NCI-H1436 (cell line): ENCODE results near the gene SUFU.
A peak's percentile ranks its signal among the peaks of the same experiment; 100 is the strongest.

ENCODE experiments used
- DNase-seq: peaks from one replicate; lab custom pipeline; 2025; lab: John Stamatoyannopoulos, UW

The SUFU gene

DNA sequence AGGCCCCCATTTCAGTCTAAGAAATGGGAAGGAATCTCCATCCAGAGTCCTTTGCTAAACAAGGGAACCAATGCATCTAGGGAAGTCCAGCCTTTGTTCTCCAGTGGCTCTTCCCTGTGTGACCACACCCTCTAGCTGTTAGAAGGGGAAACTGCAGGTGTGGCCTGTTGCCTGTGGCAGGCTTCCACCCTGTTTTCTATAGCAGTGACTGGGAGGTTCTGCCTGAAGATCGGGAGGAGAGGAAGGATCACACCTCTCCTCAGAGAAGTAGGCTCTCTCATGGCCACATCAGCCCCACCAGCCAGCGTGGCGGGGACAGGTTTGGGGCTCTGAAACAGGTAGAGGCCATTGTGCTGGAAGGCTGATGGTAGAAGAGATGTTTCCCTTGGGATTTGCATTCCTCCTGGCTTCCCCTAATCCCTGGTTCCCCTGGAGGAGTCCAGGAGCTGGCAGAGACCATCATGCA is 92.8 kb downstream of the SUFU start:
- peak; percentile 47 for DNase-seq

DNA sequence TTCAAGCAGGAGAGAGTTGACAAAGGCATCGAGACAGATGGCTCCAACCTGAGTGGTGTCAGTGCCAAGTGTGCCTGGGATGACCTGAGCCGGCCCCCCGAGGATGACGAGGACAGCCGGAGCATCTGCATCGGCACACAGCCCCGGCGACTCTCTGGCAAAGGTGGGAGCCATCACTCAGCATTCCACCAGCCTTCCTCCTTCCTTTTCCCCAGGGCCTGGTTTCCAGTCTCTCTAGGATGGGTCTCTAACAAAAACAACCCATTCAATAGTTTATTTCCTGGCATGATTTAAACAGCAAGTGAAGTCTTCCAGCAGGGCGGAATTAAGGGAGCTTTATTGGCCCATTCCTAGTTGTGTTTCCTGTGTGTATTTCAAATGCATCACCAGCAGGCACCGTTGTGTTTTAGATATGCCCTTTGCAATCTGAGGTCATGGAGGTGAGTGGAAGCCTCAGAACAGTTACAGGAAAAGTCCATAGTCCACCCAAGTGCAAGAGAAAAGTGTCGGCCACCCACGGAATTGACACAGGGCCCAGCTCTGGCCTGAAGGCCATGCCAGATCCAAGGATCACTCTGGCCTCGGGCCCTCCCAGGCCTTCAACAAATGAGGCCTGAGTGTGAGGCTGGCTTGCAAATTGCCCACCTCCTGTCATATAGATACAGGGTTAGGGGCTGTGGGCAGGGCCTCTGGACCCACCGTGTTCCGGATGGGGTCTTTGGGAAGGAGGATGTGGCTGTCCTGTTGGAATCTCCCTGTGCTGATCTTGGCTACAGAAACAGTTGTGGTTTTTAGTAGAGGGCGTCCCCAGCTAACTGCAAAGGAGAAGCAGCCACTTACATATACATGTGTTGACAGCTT is 93.6 kb downstream of the SUFU start:
- no peak for DNase-seq

DNA sequence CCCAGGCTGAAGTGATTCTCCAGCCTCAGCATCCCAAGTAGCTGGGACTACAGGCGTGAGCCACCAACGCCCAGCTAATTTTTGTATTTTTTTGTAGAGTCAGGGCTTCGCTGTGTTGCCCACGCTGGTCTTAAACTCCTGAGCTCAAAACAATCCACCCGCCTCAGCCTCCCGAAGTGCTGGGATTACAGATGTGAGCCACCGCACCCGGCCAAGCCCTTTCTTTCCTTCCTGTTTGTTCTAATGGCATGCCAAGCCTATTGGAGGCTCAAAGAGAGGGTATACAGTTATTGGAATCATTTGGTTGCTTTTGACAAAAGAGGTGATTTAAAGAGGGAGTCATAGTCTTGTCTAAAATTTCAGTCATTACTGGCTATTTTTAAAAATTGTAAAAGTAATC is 94.5 kb downstream of the SUFU start:
- no peak for DNase-seq

DNA sequence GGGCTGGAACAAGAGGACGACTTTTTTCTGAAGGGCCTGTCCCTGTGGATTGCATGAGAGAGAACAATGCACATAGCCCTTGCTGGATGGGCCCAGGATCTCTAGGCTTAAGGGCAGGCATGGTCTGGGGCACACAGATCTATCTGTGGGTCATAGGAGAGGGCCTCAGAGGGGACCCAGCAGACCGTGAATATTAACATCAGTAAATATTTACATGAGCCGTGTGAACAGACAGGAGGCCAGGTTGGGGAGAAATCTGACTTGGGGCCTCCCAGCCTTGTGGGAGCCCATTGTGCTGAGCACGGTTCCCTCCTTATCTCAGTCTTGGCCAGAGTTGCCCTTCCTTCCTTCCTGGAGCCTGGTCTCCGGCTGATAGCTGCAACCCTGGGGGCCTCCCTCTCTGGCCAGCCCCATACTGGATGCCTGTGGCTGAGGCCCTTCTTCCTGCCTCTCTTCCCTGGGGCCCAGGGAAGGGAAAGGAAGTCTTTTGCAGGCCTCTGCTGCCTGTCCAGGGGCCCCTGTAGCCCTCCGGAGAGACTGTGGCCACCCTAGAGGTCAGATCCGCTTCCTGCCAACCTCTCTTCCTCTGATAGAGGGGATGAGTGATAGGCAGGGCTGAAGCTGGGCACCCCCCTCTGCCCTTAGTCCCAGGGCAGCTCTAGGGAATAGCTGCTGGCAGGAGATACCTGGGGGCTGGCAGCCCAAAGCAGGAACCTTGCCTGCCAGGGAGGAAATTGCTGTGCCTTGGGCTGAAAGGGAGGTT is 96.0 kb downstream of the SUFU start:
- no peak for DNase-seq

DNA sequence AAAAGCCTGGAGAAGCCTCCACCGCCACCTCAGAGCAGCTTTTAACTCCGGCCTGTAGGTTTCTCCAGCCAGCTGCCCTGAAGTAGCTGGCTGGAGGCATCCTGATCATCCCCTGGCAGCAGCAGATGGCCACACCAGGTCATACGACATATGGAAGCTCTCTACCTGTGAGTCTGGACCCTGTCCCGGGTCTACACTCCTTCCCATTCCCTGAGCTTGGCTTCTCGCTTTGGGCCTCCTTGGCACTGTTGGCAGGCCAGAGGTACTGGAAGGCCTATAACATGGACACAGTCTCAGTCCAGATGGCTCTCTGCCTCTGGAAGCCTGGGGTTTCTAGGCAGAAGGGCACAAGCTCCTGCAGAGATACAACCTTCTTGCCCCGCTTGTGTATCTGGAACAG is 97.0 kb downstream of the SUFU start:
- DNase-seq, result no peak

DNA sequence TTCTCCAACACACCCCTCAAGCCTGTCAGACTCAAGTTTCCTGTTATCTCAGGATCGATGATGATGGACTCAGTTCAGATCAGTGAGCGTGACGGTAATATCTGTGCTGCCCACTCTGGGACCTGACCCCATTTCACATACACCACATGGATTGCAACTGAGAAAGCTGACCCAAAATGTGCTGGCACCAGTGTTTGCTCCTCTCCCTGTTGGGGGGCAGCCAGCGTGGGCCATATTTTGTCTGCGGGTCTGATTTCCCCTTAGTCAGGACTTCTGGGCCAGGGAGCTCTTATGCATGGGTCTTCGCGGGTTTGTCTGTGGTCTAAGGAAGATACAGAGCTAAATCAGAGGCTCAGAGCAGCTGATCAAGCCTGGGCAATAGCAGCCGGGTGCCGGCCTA is 97.9 kb downstream of the SUFU start:
- no peak for DNase-seq

DNA sequence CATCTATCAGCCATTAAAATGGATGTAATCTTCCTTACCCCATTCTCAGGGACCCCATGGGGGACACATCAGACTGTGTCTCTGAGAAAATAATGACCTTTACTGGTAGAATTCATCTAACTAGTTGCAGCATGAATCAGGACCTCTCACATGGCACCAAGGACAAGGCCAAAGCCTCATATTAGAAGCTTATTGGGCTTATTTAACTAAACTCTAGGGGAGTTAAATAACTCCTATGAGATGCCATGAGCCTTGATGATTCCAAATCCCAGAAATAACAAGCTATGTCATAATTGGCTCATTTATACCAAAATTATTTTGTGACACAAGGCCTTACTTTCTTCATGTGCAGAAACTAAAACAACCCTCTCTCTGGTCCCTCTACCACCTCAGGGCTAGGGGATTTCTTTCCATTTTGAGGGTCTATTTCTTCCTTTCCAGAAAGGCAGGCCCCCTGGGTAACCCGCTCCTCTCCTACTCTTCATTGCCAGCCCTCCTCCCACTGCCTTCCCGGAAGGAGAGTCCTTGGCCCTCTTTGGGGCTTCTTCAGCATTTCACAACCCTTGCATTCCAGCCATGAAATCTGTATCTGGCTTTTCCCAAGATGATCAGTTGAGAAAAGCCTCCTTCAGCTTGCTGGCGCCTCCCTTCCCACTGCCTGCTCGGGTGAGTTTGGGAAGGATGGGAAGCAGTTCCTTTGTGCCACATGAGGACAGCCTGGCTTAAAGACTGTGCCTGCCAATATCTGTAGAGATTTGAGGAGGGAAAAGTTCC is 98.7 kb downstream of the SUFU start:
- DNase-seq, result no peak

DNA sequence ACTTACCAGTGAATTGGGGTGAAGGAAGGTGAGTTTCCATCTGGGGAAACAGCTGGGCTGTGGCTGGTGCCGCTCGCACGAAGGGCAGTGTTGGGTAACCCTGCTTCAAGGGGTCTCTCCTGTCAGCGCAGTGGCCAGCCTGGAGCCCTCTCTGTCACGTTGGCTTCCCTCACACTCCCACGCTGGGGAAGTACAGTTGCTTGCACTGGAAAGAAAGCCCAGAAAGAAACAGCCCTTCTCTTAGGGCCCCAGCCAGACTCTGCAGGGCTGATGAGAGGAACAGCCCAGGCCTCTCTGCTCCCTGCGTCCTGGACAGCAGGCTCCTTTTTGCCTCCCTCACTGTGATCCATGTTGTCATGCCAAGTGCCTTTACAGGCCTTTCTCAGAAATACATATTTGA is 100.2 kb downstream of the SUFU start:
- DNase-seq, result no peak

DNA sequence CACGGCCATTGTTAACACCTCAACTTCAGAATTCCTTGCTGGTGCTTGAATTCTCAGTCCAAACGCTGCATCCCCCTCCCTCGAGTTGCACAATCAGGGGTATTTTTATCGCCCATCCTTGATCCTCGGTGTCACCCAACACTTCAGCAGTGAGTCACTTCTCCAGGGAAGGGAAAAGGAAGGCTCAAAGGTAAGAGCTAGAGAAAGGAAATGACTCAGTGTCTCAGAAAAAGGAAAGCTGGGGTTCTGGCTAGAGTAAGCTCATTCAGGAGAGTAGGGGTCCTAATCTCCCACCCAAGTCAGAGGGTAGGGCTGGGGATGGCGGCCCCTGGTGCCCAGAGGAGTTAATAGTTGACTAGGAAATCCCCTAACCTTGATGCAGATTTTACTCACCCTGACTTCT is 100.7 kb downstream of the SUFU start:
- DNase-seq, result no peak

DNA sequence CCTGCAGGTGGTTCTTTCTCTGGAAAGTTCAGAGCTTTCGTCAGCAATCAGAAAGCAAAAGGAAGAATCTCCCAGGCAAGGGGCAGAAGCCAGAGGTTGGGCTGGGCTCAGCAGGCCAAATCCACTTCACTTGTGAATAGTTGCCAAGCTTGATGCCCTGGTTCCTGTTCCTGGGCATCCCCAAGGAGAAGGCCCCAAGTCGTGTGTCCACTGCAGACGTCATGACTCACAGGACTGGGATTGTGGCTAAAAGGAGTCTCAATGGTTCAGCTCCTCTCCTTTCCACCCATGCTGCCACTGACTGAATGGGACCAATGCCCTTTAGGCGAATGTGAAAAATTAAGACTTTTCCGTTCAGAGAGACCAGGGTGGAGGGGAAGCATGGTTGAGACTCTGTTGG is 101.9 kb downstream of the SUFU start:
- no peak for DNase-seq

DNA sequence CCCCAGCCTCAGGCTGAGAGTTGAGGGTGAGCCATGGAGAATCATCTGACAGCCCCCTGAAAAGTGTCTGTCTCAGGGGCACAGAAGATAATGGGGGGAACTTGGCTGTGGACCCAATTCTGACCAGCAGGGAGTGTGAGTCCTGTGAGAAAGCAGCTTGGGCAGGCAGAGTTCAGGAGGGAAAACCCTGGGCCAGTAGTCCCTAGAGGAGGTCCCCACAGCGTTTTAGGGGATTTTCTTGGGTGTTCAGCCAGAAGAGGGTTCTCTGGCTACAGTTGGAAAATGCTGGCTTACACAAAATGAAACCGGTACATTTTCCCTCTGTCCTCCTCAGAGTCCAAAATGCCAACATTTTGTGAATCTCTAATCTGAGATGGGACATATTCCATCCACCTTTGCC is 104.7 kb downstream of the SUFU start:
- DNase-seq, result no peak

DNA sequence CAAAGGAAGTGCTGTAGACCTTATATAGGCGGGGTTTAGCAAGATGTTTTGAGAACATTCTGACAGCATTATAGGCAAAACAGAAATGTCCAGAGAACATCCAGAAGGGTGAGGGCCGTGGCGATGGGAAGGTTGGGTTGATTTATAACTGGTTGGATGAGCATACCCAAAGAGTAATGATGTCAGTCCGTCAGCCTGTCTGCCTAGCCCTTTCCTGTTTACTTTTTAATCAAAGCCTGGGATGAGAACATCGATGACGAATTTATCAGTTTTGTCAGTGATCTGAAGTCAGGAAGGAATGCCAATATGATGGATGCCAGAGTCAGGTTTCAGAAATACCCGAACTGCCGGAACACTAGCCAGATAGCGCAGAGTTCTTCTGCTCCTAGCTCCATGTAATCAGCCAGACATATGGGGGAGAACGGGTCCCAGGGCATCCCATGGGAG is 106.7 kb downstream of the SUFU start:
- DNase-seq, result no peak

DNA sequence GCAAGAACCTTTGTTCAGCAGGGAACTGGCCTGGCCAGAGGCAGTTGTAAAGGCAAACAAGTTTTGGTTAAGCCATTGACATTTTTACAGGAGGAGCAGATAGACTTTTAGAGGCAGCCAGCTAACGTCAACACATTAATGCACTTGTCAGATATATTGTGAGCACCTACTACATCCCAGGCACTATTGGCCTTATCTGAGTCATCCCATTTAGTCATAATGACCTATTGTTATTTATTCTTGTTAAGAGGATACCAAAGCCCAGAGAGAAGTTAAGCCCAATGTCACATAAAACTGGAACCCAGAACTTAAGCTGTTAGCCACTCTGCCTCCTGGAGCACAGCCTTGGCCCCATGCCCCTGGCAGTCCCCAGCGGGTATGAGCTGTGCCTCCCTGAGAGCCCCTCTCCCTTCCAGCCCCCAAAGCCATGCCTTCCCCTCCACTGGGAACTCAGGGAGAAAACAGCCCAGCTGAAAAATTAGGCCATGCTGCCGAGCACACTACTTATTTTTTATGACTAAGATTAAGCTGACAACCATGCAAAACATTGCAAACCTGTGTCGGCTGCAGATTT is 107.8 kb downstream of the SUFU start:
- no peak for DNase-seq

DNA sequence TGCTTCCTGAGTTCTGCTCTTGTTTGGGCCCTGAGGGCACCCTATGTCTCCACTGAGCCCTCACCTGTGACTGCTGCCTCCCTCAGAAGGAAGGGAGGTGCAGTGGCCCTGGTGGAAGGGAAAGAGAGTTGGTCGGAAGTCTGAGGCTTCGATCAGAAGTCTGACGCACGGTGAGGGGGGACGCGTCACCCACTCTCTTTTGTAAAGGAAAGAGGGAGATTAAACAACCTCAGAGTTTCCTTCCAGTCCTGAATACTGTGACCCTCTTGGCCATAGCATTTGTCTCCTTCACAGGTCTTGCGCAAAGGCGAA is 109.1 kb downstream of the SUFU start:
- DNase-seq, result no peak

DNA sequence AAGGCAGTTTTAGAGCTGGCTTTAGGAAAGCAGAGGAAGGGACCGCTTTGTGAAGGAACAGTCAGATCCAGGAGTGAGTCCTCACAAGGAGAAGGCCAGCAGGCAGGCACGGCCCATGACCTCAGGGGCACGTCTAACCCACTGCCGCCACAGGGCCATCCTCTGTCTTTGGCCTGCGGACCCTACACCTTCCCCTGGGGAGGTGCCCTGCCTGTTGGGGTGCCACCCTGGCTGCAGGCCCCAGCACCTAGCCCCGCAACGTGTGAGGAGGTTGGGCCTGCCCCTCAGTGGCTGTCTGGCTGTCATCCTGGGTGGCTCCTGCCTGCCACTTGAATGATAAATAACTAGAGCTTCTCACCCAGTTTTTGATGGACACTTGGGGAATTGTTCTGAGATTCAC is 109.5 kb downstream of the SUFU start:
- DNase-seq, result no peak

DNA sequence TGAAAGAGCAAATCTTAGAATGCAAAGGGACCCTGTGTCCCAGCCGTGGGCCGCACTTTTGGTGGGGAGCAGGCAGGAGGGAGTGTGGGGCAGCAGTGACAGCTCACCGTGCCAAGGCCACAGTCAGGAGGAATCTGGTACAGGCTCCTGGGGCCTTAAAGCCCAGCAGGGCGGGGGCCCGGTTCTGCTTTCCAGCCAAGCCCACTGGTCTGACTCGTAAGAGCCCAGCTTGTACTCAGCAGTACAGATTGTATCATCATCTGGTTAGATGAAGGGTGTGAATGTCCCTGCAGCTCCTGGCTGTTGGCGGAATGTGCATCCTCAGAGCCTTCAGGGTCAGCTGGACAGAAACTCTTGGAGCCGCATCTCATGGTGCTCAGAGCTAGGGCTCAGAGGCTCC is 110.0 kb downstream of the SUFU start:
- DNase-seq, result no peak

DNA sequence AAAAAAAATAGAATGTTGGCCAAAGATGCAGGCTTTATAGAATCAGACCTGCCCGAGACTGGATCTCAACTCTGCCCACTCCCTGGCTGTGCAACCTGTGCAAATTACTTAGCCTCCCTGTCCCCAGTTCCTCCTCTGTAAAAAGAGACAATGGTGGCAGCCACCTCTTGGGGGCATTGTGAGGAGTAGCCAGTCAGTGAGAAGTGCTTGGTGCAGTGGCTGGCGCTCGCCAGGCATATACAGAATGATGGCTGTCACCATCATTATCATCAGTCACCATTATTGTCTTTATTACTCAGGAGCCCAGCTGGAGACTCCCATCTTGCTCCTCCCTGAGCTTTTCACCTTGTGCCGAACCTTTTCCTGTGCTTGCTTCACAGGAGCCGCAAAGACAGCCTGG is 111.1 kb downstream of the SUFU start:
- DNase-seq, result no peak

DNA sequence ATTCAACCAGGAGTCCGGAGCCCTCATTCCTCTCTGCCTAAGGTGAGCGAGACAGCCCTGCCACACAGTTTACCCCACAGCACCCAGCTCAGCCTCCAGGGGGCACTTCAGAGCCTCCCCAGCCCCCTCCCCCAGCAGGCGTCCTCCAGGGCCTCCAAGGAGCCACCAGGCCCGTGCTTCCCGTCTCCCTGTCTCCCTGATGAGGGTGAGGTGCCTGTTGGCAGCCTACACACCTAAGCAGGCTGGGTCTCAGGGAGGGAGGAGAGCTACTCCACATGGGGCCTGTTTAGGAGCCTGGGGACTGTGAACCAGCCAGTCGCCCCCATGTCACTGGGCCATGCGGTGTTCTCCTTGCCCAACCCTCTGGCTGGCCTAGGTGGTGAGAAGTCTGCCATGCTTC is 111.6 kb downstream of the SUFU start:
- DNase-seq, result no peak

DNA sequence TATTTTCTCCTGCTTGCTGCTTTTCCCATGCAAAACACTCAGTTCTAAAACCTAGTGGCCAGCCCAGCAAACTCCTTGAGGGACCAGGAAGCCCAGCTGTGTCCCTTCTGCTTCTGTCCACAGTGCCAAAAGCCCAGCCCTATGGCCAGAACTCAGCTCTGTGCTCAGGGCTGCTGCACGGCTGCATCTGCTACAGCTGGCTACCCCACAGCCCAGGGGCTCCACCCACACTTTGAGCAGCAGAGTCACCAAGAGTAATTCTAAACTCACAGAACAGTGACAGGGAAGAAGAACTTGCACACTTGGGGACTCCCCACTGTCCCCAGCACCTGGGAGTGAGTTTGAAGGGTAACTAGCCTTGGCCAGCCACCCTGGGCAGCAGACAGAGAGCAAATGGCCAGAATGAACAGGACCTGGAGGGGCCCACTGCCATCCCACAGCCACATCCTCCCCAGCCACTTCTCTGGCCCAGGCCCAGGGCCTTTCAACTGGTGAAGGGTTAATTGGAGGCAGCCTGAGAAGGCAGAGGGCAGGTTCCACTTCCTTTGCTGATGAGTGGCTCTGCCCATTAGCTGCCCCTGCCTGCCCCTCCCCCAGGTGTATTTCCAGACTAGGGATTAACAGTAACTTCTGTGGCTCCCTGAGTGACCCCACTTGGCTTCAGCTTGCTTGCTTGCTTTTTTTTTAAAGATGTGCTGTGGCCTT is 112.4 kb downstream of the SUFU start:
- DNase-seq, result no peak

DNA sequence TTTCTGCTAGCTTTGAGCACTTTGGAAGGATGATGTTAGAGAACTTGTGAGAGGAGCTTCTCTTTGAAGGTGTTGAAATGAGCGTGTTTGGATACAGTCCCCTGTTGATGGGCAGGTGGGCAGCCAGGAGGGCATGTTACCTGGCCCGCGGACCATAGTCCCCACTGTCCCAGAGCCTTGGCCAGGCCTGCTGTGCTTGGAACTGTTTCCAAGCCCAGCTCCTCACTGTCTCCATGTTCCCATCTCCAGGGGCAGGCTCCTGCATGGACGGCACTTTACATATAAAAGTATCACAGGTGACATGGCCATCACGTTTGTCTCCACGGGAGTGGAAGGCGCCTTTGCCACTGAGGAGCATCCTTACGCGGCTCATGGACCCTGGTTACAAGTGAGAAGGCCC is 113.3 kb downstream of the SUFU start:
- no peak for DNase-seq

DNA sequence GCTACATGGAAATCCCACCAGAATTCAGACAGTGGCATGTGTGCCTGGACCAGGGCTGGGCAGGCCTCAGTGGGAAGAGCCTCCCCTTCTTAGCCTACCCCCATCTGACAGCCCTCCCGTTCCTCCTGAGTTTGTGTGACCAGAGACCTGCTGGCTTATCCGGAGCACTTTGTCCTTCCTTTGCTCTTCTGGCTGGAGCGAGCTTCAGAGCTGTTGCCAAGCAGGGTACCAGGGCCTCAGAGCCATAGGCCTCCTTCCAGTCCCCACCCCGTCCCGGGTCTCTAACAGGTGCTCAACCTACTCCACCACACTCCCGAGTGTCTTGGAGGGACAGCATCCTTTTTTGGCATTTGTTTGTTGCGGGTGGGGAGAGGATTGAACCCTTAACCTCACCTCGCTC is 114.0 kb downstream of the SUFU start:
- no peak for DNase-seq
